H9 (cell line): ENCODE data around the gene GALNT13. TPM values are rescaled to one million over a fixed set of nuclear protein-coding genes. Genes with fewer than 3 reads are reported as not detected.

Experiments
- DNase-seq: peaks from one replicate; pipeline ENCODE4 v3.0.0-alpha.2; 2017
- H2AFZ ChIP-seq: one replicate; pipeline ENCODE4 v1.6.1; 2013; ENCODE audit warnings: mild to moderate bottlenecking, low read length, control low read depth, moderate library complexity
- H2AK5ac ChIP-seq: 2 replicates; pipeline ENCODE4 v1.6.1; 2013; ENCODE audit warnings: low read length, control low read depth, mixed read lengths; ENCODE audit not compliant: insufficient read length
- H2BK120ac ChIP-seq: one replicate; pipeline ENCODE4 v1.6.1; 2013; ENCODE audit warnings: low read depth, mild to moderate bottlenecking, low read length, control low read depth, inconsistent platforms; ENCODE audit not compliant: poor library complexity, severe bottlenecking
- H2BK12ac ChIP-seq: 2 replicates; pipeline ENCODE4 v1.6.1; 2013; ENCODE audit warnings: low read length, control low read depth, mixed read lengths, low read depth; ENCODE audit not compliant: insufficient read length
- H2BK15ac ChIP-seq: 2 replicates; pipeline ENCODE4 v1.6.1; 2013; ENCODE audit warnings: low read depth, low read length, control low read depth
- H2BK20ac ChIP-seq: one replicate; pipeline ENCODE4 v1.6.1; 2013; ENCODE audit warnings: low read depth, mild to moderate bottlenecking, low read length, control low read depth, inconsistent platforms; ENCODE audit not compliant: poor library complexity, severe bottlenecking
- H2BK5ac ChIP-seq: 2 replicates; pipeline ENCODE4 v1.6.1; 2013; ENCODE audit warnings: low read length, control low read depth, mixed read lengths; ENCODE audit not compliant: insufficient read length
- H3K14ac ChIP-seq: 2 replicates; pipeline ENCODE4 v1.6.1; 2013; ENCODE audit warnings: low read length, control low read depth; ENCODE audit not compliant: insufficient read depth
- H3K18ac ChIP-seq: 2 replicates; pipeline ENCODE4 v1.6.1; 2013; ENCODE audit warnings: low read depth, mild to moderate bottlenecking, mixed read lengths, low read length, control low read depth; ENCODE audit not compliant: insufficient read length
- H3K23ac ChIP-seq: 2 replicates; pipeline ENCODE4 v1.6.1; 2013; ENCODE audit warnings: low read length, control low read depth, mixed read lengths, low read depth; ENCODE audit not compliant: insufficient read length
- H3K23me2 ChIP-seq: 2 replicates; pipeline ENCODE4 v1.6.1; 2013; ENCODE audit warnings: low read depth, mild to moderate bottlenecking, mixed read lengths, low read length, control low read depth; ENCODE audit not compliant: insufficient read length, poor library complexity, severe bottlenecking
- H3K27ac ChIP-seq: 2 replicates; pipeline ENCODE4 v1.5.1; 2013; ENCODE audit warnings: low read length, control low read depth, mixed read lengths, low read depth; ENCODE audit not compliant: insufficient read length
- H3K27me3 ChIP-seq: 2 replicates; pipeline ENCODE4 v1.6.1; 2013; ENCODE audit warnings: low read length, control low read depth, inconsistent platforms; ENCODE audit not compliant: insufficient read depth
- H3K4ac ChIP-seq: 2 replicates; pipeline ENCODE4 v1.6.1; 2013; ENCODE audit warnings: low read depth, mild to moderate bottlenecking, control low read depth, inconsistent platforms, low read length, moderate library complexity
- H3K4me1 ChIP-seq: 2 replicates; pipeline ENCODE4 v1.6.1; 2013; ENCODE audit warnings: low read length, control low read depth, inconsistent platforms; ENCODE audit not compliant: insufficient read depth
- H3K4me2 ChIP-seq: 2 replicates; pipeline ENCODE4 v1.6.1; 2013; ENCODE audit warnings: low read length, control low read depth, mixed read lengths; ENCODE audit not compliant: insufficient read length, insufficient read depth
- H3K56ac ChIP-seq: 2 replicates; pipeline ENCODE4 v1.6.1; 2013; ENCODE audit warnings: low read depth, mild to moderate bottlenecking, mixed read lengths, low read length, control low read depth; ENCODE audit not compliant: insufficient read length
- H3K79me1 ChIP-seq: 2 replicates; pipeline ENCODE4 v1.6.1; 2013; ENCODE audit warnings: low read depth, mild to moderate bottlenecking, moderate library complexity, low read length, control low read depth, inconsistent platforms; ENCODE audit not compliant: insufficient read depth, poor library complexity, severe bottlenecking
- H3K79me2 ChIP-seq: 2 replicates; pipeline ENCODE4 v1.6.1; 2013; ENCODE audit warnings: low read length, control low read depth, inconsistent platforms; ENCODE audit not compliant: insufficient read depth
- H3K9ac ChIP-seq: 2 replicates; pipeline ENCODE4 v1.6.1; 2013; ENCODE audit warnings: low read length, control low read depth, mixed read lengths; ENCODE audit not compliant: insufficient read length; ENCODE audit errors: extremely low read depth
- H3K9me3 ChIP-seq: one replicate; pipeline ENCODE4 v1.6.1; 2013; ENCODE audit warnings: low read depth, low read length, inconsistent platforms; ENCODE audit not compliant: control insufficient read depth
- H3T11ph ChIP-seq: one replicate; pipeline ENCODE4 v1.6.1; 2013; ENCODE audit warnings: mild to moderate bottlenecking, low read length, control low read depth, inconsistent platforms
- H4K20me1 ChIP-seq: one replicate; pipeline ENCODE4 v1.6.1; 2013; ENCODE audit not compliant: control insufficient read depth, insufficient read length, insufficient read depth
- H4K5ac ChIP-seq: 2 replicates; pipeline ENCODE4 v1.6.1; 2013; ENCODE audit warnings: low read depth, mild to moderate bottlenecking, mixed read lengths, low read length, control low read depth; ENCODE audit not compliant: insufficient read length
- H4K8ac ChIP-seq: replicated peaks from 2 replicates; pipeline ENCODE4 v1.6.1; 2013; ENCODE audit warnings: low read length, control low read depth, mixed read lengths, low read depth; ENCODE audit not compliant: insufficient read length
- H4K91ac ChIP-seq: 2 replicates; pipeline ENCODE4 v1.6.1; 2013; ENCODE audit warnings: low read depth, mild to moderate bottlenecking, moderate library complexity, mixed read lengths, low read length, control low read depth; ENCODE audit not compliant: insufficient read length
- H3K27ac Mint-ChIP-seq, 3 experiments: 2 replicates in 2 of 3; 3 replicates in 1 of 3; pipeline ENCODE4 v1.8.0; 2020 to 2021; ENCODE audit warnings: mixed read lengths in 3 of 3, mild to moderate bottlenecking in 1 of 3, moderate library complexity in 1 of 3
- H3K27me3 Mint-ChIP-seq: 2 replicates; pipeline ENCODE4 v1.8.0; 2021; ENCODE audit warnings: low read depth, mild to moderate bottlenecking, moderate library complexity, mixed read lengths
- H3K36me3 Mint-ChIP-seq, 3 experiments: 2 replicates in 2 of 3; 3 replicates in 1 of 3; pipeline ENCODE4 v1.8.0; 2020 to 2021; ENCODE audit warnings: low read depth in 3 of 3, mixed read lengths in 3 of 3; ENCODE audit not compliant: insufficient read depth in 1 of 3
- H3K4me1 Mint-ChIP-seq, 2 experiments: 2 replicates each; pipeline ENCODE4 v1.8.0; 2020; ENCODE audit warnings: mixed read lengths in 2 of 2
- H3K4me3 Mint-ChIP-seq, 2 experiments: 2 replicates in 1 of 2; 3 replicates in 1 of 2; pipeline ENCODE4 v1.8.0; 2020 to 2021; ENCODE audit warnings: mild to moderate bottlenecking in 2 of 2, mixed read lengths in 2 of 2, moderate library complexity in 1 of 2
- H3K9me3 Mint-ChIP-seq, 2 experiments: 2 replicates in 1 of 2; 3 replicates in 1 of 2; pipeline ENCODE4 v1.8.0; 2020; ENCODE audit warnings: mild to moderate bottlenecking in 2 of 2, mixed read lengths in 2 of 2, moderate library complexity in 1 of 2
- CTCF ChIP-seq: fragments of 200-600 bp; sonication (generic); conservative IDR thresholded peaks from 3 replicates; pipeline ENCODE4 v1.8.0; 2021; ENCODE audit warnings: antibody characterized with exemption, mild to moderate bottlenecking
- total RNA-seq: library from RNA; stranded (reverse); gene quantifications from 2 replicates; pipeline ENCODE4 v1.2.1, GENCODE V29; 2021

GALNT13 gene
- total RNA-seq, 1 experiment from 2014 or later: 6.6 TPM

DNA sequence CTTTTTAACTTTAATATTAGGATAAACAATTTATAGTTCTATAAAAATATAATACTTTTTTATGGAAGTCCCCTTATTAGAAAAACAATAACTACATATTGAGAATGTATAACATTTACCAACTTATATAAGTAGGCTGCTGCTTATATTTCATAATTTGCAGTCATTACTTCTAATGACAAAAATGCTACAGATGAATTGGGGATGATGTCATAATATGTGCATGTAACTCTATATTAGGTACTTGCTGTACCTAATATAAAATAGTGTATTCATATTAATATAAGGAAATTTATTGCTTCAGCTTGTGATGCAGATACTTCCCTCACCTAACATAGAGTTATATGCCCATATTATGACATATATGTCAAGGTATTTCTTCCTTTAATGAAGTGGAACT lies 100.7 kb downstream of the GALNT13 start:
- Histone ChIP-seq H2AK5ac (no peak overlapping the region), H3T11ph (no peak overlapping the region), H2BK5ac (no peak overlapping the region), H3K79me2 (no peaks in the 10 kb centered on the region), H4K8ac (no peak overlapping the region), H3K23ac (no peak overlapping the region), H3K14ac (no peak overlapping the region), H3K27ac (no peak overlapping the region), H4K20me1 (no peaks in the 10 kb centered on the region), H3K4ac (no peak overlapping the region), H2BK15ac (no peak overlapping the region), H4K5ac (no peak overlapping the region), H2BK120ac (no peak overlapping the region), H3K4me2 (no peak overlapping the region), H3K27me3 (no peaks in the 10 kb centered on the region), H3K9ac (no peak overlapping the region), H3K23me2 (no peaks in the 10 kb centered on the region), H3K4me1 (0 out of 2 replicates have a peak, but pooled peaks cover 3% of the 10 kb centered on the region), H3K56ac (no peak overlapping the region), H3K18ac (no peak overlapping the region), H3K79me1 (no peaks in the 10 kb centered on the region), H4K91ac (no peak overlapping the region), H2BK20ac (no peak overlapping the region), H2BK12ac (no peak overlapping the region), H2AFZ (no peak overlapping the region), H3K9me3 (no peaks in the 10 kb centered on the region)
- H3K27me3 Mint-ChIP-seq: no peaks in the 10 kb centered on the region
- no peak for TF ChIP-seq CTCF
- no peak for DNase-seq
- no peaks in the 10 kb centered on the region; a peak in 1 of 7 replicates for H3K36me3 Mint-ChIP-seq
- H3K4me1 Mint-ChIP-seq: peaks cover 8 to 10% of the 10 kb centered on the region in 2 experiments
- no peak overlapping the region for H3K27ac Mint-ChIP-seq
- H3K4me3 Mint-ChIP-seq: no peak overlapping the region
- H3K9me3 Mint-ChIP-seq: no peaks in the 10 kb centered on the region
